Activated naive CD4-positive, alpha-beta T cell treated with anti-CD3 and anti-CD28 coated beads for 36 hours (primary cell): ENCODE measurements around the gene ABCA8. TPM values are rescaled to one million over a fixed set of nuclear protein-coding genes. Genes with fewer than 3 reads are reported as not detected.

ENCODE experiments used
- CTCF ChIA-PET: fragments of 350-600 bp; sonication (Branson Sonifier 250); formaldehyde crosslinking; loops from one replicate; lab custom pipeline; 2021; ENCODE audit warnings: antibody characterized with exemption; lab: Charles Lee
- DNase-seq: peaks from one replicate; pipeline ENCODE4 v3.0.0-alpha.2; 2020
- H3K27ac Mint-ChIP-seq: one replicate; pipeline ENCODE4 v1.8.0; 2021; ENCODE audit warnings: mild to moderate bottlenecking, mixed read lengths
- H3K27me3 Mint-ChIP-seq: one replicate; pipeline ENCODE4 v1.8.0; 2021; ENCODE audit warnings: low read depth, mixed read lengths
- H3K36me3 Mint-ChIP-seq: one replicate; pipeline ENCODE4 v1.8.0; 2021; ENCODE audit warnings: low read depth, mixed read lengths
- H3K4me1 Mint-ChIP-seq: one replicate; pipeline ENCODE4 v1.8.0; 2021; ENCODE audit warnings: low read depth, mixed read lengths
- H3K4me3 Mint-ChIP-seq: one replicate; pipeline ENCODE4 v1.8.0; 2021; ENCODE audit warnings: mild to moderate bottlenecking, moderate library complexity, mixed read lengths
- H3K9me3 Mint-ChIP-seq: one replicate; pipeline ENCODE4 v1.8.0; 2021; ENCODE audit warnings: mixed read lengths
- intact Hi-C: fragments of 100-400 bp; cut with micrococcal nuclease; formaldehyde crosslinking; loops from one replicate; pipeline ENCODE4 v1.15.1; 2023
- total RNA-seq, 2 experiments: library from RNA; stranded (reverse); gene quantifications; one replicate each; pipeline ENCODE4 v1.2.3, GENCODE V29; 2021

Gene ABCA8
- total RNA-seq, 2 experiments from 2014 or later = not detected

DNA sequence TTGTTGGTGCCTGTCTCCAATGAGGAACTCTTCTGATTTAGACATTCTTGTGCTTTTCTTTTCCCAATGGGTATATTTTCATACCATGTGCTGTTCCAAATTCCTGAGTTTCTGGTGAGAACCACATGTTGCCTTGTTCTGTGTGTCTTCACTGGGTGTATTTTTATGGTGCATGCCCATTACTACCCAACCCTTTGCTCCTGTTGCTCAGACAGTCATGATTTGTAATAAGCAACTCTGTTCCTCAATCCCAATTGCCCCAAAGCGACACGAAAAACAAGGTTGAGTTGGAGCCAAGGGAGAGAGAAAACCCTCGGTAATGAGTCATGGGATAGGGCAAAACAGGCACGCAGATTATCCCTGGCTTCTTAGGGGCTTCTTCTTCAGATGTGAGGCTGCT is 101.8 kb downstream of the ABCA8 start:
- CTCF ChIA-PET = no interaction called here
- DNase-seq = no peak
- H3K27me3 Mint-ChIP-seq = peaks cover 7% of the 10 kb centered on the region
- no peak overlapping the region for H3K27ac Mint-ChIP-seq
- no peaks in the 10 kb centered on the region for H3K9me3 Mint-ChIP-seq
- no peak overlapping the region for H3K4me3 Mint-ChIP-seq
- intact Hi-C loops = no loop called here
- H3K36me3 Mint-ChIP-seq = no peaks in the 10 kb centered on the region
- H3K4me1 Mint-ChIP-seq = no peaks in the 10 kb centered on the region

DNA sequence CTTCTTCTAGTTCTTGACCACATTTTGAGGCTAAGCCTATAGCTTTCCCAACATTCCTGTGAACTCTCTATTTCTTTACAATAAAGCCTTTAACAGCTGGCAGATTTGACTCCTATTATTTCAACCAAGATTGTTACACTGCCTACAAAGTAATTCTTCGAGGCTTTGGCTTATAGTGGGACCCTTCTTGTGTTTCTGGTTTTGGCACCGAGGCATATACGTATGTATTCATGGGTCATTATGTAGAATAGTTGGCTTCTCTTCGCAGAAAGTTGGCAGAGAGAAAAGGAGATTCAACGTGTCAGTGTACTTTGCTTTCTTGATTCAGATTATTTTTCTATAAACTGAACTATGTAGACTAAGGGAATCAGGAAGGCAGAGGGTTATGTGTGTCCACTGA is 102.2 kb downstream of the ABCA8 start:
- Mint-ChIP-seq H3K36me3 (no peaks in the 10 kb centered on the region), H3K9me3 (no peaks in the 10 kb centered on the region), H3K4me3 (no peak overlapping the region), H3K27ac (no peak overlapping the region), H3K27me3 (peaks cover 7% of the 10 kb centered on the region), H3K4me1 (no peaks in the 10 kb centered on the region)
- CTCF ChIA-PET = no interaction called here
- intact Hi-C loops = no loop called here
- no peak for DNase-seq

DNA sequence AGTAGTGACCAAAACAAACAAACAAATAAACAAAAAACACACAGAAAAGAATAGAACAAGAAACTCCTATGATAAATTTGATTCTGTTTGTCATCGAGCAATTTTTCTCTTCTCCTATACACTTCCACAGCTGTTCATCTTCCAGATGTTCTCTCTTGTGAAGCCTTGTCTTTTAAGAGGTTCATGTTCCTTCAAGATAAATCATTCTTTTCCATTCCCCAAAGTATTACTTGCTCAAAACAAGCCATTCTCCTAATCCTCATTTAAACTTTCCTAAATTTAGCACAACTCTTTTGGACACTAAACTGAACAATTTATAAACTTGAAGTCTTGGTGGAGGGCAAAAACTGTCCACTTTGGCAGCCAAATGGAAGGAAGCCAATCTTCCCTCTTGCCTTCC is 103.3 kb downstream of the ABCA8 start:
- no peaks in the 10 kb centered on the region for H3K36me3 Mint-ChIP-seq
- no peak overlapping the region for H3K4me3 Mint-ChIP-seq
- intact Hi-C loops = no loop called here
- H3K9me3 Mint-ChIP-seq = no peaks in the 10 kb centered on the region
- H3K4me1 Mint-ChIP-seq = no peaks in the 10 kb centered on the region
- CTCF ChIA-PET = no interaction called here
- peaks cover 7% of the 10 kb centered on the region for H3K27me3 Mint-ChIP-seq
- no peak for DNase-seq
- H3K27ac Mint-ChIP-seq = no peak overlapping the region

DNA sequence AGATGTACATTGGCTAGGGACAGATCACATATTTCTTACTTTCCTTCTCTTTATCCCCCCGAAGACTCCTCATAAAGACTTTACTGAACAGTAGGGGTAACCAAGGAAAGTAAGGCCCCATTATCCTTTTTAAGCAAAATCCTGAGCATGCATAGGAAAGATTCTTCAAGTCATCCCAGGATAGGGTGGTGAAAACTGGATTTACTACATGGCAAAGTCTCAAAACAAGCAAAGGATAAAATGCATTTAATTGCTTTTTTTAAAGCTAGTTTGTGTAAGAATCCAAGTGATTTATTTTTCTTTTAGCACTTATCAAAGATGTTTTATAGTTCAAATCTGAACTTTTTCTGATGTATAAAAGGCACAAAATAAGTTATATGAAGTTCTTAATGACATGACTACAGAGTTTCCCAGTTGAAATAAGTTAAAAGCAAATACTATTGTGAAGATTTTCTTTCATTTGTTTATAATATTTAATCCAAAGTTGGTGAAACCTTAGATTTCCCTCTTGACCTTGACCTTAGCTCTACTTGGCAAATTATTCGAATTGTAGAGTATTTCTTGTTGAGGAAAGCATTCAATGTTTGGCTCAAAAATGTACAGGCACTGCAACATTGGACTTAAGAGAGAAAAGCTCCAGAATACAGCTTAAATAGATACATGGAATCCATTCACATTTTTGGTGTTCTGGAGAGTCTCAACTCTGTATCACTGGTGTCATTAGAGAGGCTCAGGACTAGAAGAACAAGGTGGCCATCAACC is 104.3 kb downstream of the ABCA8 start:
- intact Hi-C loops = no loop called here
- H3K36me3 Mint-ChIP-seq = no peaks in the 10 kb centered on the region
- no peaks in the 10 kb centered on the region for H3K4me1 Mint-ChIP-seq
- no peaks in the 10 kb centered on the region for H3K9me3 Mint-ChIP-seq
- peaks cover 7% of the 10 kb centered on the region for H3K27me3 Mint-ChIP-seq
- no peak overlapping the region for H3K4me3 Mint-ChIP-seq
- DNase-seq = no peak
- H3K27ac Mint-ChIP-seq = no peak overlapping the region
- CTCF ChIA-PET = no interaction called here

DNA sequence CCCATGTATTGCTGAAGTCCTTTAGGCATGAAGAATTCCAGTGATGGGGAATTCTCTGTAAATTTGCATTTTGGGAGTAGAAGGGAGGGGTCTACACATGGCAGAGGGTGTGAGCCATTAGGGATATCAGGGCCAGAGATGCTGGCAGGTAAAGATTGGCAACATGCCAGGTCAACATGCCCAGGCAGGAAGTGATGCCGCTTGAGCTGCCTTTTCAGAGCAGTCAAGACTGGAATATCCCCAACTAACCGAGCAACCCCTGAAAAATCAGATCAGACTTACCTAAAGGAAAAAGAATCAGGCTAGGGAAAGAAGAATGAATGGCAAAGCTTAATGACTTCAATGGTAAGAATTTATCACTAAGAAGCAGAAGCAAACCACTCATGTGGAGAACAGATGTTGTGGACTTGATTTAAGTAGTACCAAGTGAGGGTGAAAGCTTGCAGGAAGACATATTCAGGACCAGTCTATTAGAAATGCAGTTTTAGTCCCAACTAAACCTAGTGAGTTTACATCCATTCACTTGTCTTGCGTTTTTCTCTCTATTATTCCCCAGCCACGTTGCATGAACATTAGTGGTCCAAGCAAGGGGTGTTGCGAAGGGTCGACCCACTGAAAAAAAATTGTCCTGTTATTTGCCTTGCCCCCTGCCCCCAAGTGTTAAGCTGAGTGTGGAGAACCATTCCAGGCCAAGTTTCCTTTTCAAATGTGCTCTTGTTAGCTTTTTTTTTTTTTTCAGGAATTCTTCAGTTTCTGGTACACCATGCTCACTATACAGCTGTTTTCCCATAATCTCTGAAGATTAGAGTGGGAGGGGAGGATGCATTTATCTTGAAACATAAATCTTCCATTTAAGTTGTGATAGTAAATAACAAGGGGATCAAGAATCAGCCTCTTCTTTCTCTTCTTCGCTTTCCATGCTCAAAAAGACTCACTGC is 105.2 kb downstream of the ABCA8 start:
- H3K4me3 Mint-ChIP-seq = no peak overlapping the region
- H3K9me3 Mint-ChIP-seq = no peaks in the 10 kb centered on the region
- H3K36me3 Mint-ChIP-seq = no peaks in the 10 kb centered on the region
- H3K4me1 Mint-ChIP-seq = no peaks in the 10 kb centered on the region
- CTCF ChIA-PET = no interaction called here
- intact Hi-C loops = no loop called here
- H3K27me3 Mint-ChIP-seq = peaks cover 7% of the 10 kb centered on the region
- no peak for DNase-seq
- H3K27ac Mint-ChIP-seq = no peak overlapping the region

DNA sequence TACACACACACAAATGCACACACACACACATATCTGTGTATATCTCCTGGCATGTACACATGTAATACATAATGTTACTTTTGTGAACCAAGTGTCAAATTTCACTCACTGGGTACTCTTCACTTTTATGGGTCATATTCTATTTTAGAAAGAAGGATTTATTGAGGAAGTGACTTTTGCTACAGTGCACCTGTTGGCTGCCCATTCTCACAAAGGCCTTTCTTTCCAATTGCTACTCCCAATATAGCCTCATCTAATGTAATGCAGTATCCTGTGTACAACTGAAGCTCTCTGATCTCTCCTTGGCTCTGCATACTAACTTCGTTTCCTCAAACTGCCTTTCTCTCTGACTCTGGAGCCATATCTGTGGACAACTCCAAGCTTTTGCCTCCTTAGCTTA is 107.5 kb downstream of the ABCA8 start:
- Mint-ChIP-seq H3K27ac (no peak overlapping the region), H3K4me1 (no peaks in the 10 kb centered on the region), H3K27me3 (peaks cover 4% of the 10 kb centered on the region), H3K9me3 (no peaks in the 10 kb centered on the region), H3K36me3 (no peaks in the 10 kb centered on the region), H3K4me3 (no peak overlapping the region)
- intact Hi-C loops = no loop called here
- DNase-seq = no peak
- CTCF ChIA-PET = no interaction called here

DNA sequence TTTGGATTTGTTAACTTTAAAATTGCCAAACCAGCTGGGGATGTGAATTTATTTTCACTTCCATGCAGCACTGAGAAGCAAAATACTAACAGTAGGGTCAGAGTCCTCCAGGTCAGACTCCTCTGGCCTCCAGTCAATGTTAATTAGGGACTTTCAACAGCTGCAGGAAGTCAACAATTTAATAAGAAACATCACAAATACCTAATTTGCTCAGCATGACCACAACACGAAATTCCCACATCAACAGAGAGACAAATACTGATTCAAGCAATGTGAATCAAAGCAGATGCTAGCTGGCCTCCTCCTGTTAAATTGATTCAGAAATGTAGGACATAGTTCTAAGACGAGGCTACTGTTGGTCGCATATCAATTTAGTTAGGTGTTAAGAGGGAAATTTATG is 111.7 kb downstream of the ABCA8 start:
- intact Hi-C loops = no loop called here

DNA sequence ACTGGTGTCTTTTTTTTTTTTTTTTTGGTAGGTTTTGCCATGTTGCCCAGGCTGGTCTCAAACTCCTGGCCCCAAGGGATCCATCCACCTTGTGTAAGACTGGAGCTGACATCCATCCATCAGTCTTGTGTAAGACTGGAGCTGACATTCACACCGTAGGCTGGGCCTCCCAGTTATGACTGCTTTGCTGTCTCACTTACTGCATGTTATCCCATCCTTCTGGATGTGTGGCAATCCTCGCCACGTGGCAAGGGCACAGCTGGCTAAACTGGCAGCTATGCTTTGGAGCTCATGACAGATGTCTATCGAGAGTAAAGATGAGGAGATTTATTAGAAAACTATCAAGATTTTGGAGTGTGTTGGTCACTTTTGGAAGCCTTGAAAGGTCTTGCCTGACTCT is 115.1 kb downstream of the ABCA8 start:
- Mint-ChIP-seq H3K36me3 (no peaks in the 10 kb centered on the region), H3K27me3 (peaks cover 8% of the 10 kb centered on the region), H3K4me3 (no peak overlapping the region), H3K4me1 (no peaks in the 10 kb centered on the region), H3K9me3 (no peaks in the 10 kb centered on the region), H3K27ac (no peak overlapping the region)
- intact Hi-C loops = no loop called here
- no peak for DNase-seq
- CTCF ChIA-PET = no interaction called here

More for the DNA sequence above, 111.7 kb downstream of the ABCA8 start:
- H3K4me1 Mint-ChIP-seq = no peaks in the 10 kb centered on the region
- no peak overlapping the region for H3K4me3 Mint-ChIP-seq
- H3K36me3 Mint-ChIP-seq = no peaks in the 10 kb centered on the region
- H3K27ac Mint-ChIP-seq = no peak overlapping the region
- peaks cover 6% of the 10 kb centered on the region for H3K27me3 Mint-ChIP-seq
- no peaks in the 10 kb centered on the region for H3K9me3 Mint-ChIP-seq
- no peak for DNase-seq
- CTCF ChIA-PET = no interaction called here

DNA sequence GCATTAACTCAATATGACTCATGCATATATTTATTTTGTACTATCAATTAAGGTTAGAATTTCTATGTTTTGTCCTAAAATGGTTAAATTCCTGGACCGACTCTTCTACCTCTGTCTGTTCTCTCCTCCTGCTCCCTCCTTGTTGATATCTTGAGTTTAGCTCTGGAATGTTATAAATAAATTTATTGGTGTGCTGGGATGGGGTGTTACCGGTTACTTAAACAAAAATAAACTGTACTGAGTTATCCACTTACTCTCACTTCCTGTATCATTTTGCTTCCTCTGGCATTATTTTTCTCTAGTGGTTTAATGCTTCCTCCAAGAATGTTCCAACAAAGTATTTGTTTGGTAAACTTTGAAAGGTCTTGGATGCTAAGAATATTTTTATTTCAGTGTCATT is 120.1 kb downstream of the ABCA8 start:
- no peak for DNase-seq
- Mint-ChIP-seq H3K27ac (no peak overlapping the region), H3K4me1 (no peaks in the 10 kb centered on the region), H3K36me3 (no peaks in the 10 kb centered on the region), H3K4me3 (no peak overlapping the region), H3K27me3 (peaks cover 12% of the 10 kb centered on the region), H3K9me3 (no peaks in the 10 kb centered on the region)
- CTCF ChIA-PET = no interaction called here
- intact Hi-C loops = no loop called here

DNA sequence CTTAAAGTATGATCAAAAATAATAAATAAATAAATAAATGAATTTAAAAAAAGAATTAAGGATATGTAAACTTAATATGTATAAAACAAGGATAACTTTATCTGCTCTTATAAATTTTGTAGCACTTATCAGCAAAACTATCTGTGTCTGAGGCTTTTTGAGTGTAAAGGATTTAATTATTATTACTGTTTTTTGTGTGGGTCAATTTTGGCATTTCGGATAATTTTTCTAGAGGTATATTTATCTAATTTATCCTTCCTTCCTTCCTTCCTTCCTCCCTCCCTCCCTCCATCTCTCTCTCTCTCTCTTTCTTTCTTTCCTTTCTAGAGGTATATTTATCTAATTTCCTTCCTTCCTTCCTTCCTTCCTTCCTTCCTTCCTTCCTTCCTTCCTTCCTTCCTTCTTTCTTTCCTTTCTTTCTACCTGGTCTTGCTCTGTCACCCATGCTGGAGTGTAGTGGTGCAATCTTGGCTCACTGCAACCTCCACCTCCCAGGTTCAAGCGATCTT is 120.8 kb downstream of the ABCA8 start:
- Mint-ChIP-seq H3K36me3 (no peaks in the 10 kb centered on the region), H3K27ac (no peak overlapping the region), H3K27me3 (peaks cover 12% of the 10 kb centered on the region), H3K4me3 (no peak overlapping the region), H3K9me3 (no peaks in the 10 kb centered on the region), H3K4me1 (no peaks in the 10 kb centered on the region)
- DNase-seq = no peak
- intact Hi-C loops = no loop called here
- CTCF ChIA-PET = no interaction called here

DNA sequence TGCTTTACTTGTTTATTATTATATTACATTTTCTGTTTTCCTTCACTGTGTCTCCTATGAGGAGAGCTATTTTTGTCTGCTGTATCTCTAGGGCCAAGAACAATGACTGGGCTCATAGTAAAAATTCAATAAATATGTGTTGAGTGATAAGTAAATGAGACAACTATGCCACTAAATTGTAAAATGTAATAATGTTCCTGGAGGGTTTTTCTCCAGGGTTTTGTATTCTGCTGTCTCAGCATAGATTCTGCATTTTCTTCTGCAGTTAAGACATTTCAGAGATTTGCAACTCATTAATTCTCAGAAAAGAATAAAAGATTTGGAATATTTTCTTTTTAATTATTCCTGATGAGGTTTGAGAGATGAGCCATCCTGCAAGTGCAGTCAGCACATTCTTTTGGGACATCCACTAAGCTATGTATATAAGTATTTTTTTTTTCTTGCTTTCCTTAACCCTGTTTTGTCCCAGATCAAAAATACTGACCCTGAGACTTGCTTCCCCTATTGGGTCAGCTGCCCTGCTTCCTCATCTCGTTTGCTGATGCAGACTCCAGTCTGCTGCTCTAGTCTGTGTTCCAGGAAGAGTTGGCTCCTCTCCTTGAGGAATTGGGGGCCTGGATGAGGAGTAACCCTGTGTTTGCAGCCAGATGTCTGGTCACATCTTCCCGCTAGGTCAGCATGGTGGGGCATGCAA is 122.9 kb downstream of the ABCA8 start:
- DNase-seq = no peak
- H3K4me3 Mint-ChIP-seq = no peak overlapping the region
- CTCF ChIA-PET = no interaction called here
- intact Hi-C loops = no loop called here
- no peaks in the 10 kb centered on the region for H3K4me1 Mint-ChIP-seq
- H3K9me3 Mint-ChIP-seq = no peaks in the 10 kb centered on the region
- H3K36me3 Mint-ChIP-seq = no peaks in the 10 kb centered on the region
- H3K27me3 Mint-ChIP-seq = peaks cover 11% of the 10 kb centered on the region
- H3K27ac Mint-ChIP-seq = no peak overlapping the region

DNA sequence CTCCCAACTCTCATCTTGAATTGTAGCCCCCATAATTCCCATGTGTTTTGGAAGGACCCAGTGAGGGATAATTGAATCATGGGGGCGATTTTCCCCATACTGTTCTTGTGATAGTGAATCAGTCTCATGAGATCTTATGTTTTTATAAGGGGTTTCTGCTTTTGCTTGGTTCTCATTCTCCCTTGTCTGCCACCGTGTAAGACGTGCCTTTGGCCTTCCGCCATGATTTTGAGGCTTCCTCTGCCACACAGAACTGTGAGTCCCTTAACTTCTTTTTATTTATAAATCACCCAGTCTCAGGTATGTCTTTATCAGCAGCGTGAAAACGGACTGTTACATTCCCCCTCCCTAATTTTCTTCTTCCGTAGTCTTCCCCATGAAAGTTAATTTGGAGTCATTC is 124.0 kb downstream of the ABCA8 start:
- Mint-ChIP-seq H3K27ac (no peak overlapping the region), H3K27me3 (peaks cover 8% of the 10 kb centered on the region), H3K36me3 (no peaks in the 10 kb centered on the region), H3K4me1 (no peaks in the 10 kb centered on the region), H3K9me3 (no peaks in the 10 kb centered on the region), H3K4me3 (no peak overlapping the region)
- intact Hi-C loops = no loop called here
- CTCF ChIA-PET = no interaction called here
- no peak for DNase-seq
